K562 (cell line): ENCODE results near the gene SHLD2. TPM values are rescaled to one million over a fixed set of nuclear protein-coding genes. Genes with fewer than 3 reads are reported as not detected.
"Not testable (repeated sequence)": the region's sequence is repeated elsewhere in the genome, so short reads cannot be mapped to it uniquely, and the experiment has no call there.

ENCODE experiments used
- ATAC-seq: fragments of 200-7000 bp; cut with Tn5 transposase; 3 replicates; pipeline ENCODE4 v1.9.1; 2020; ENCODE audit warnings: moderate library complexity
- BruUV-seq: library from RNA; stranded (reverse); fragments of 400-500 nt; replicated peaks from 2 replicates; lab custom pipeline; 2021; lab: Mats Ljungman, UMichigan
- CTCF ChIA-PET: fragments of 300-600 bp; formaldehyde crosslinking; extraction: SDS; loops from one replicate; lab custom pipeline; 2021; ENCODE audit warnings: low intra/inter-chr PET ratio; lab: Yijun Ruan, JAX
- POLR2A ChIA-PET: fragments of 300-600, 350-650 bp; sonication (Branson Sonifier 250); formaldehyde crosslinking; extraction: SDS; loops from one replicate; lab custom pipeline; 2021; ENCODE audit warnings: antibody characterized with exemption, inconsistent platforms; lab: Yijun Ruan, JAX
- DNase-seq, 4 experiments: peaks; one replicate each; pipeline versions ENCODE4 v3.0.0 to v3.0.0-alpha.2; 2011 to 2018; ENCODE audit warnings: low spot score in 3 of 4, mixed read lengths in 3 of 4; ENCODE audit errors: extremely low read depth in 1 of 4
- FAIRE-seq: peaks from 2 replicates; lab custom pipeline; 2011; peaks lifted over from hg19 to GRCh38; lab: Jason Lieb, UNC
- H2AFZ ChIP-seq: 2 replicates; pipeline ENCODE4 v1.6.0; 2011; ENCODE audit warnings: low read depth, low read length, control low read depth, inconsistent platforms
- H3K27ac ChIP-seq: fragments of 200-600 bp; 3 replicates; pipeline ENCODE4 v1.8.0; 2011; ENCODE audit warnings: low read depth, mild to moderate bottlenecking, control low read depth, inconsistent platforms, low read length, moderate library complexity, mixed read lengths; ENCODE audit errors: extremely low read depth
- H3K27me3 ChIP-seq, 2 experiments: fragments of 300-600 bp in 1 of 2; 2 replicates in 1 of 2; 3 replicates in 1 of 2; pipeline versions ENCODE4 v1.6.0 to v1.8.0; 2011; ENCODE audit warnings: inconsistent platforms in 2 of 2, low read length in 2 of 2, mild to moderate bottlenecking in 1 of 2, mixed read lengths in 1 of 2, moderate library complexity in 1 of 2; ENCODE audit not compliant: control insufficient read depth in 2 of 2, insufficient read depth in 2 of 2
- H3K36me3 ChIP-seq: fragments of 300-600 bp; 3 replicates; pipeline ENCODE4 v1.8.0; 2011; ENCODE audit warnings: mild to moderate bottlenecking, low read length, inconsistent platforms; ENCODE audit not compliant: control insufficient read depth, insufficient read depth
- H3K4me1 ChIP-seq, 2 experiments: fragments of 200-600 bp in 1 of 2; replicated peaks in 1 of 2; 2 replicates in 1 of 2; 3 replicates in 1 of 2; pipeline versions ENCODE4 v1.5.1 to v1.8.0; 2011; ENCODE audit warnings: inconsistent platforms in 2 of 2, low read length in 2 of 2, mild to moderate bottlenecking in 1 of 2, mixed read lengths in 1 of 2, moderate library complexity in 1 of 2; ENCODE audit not compliant: control insufficient read depth in 2 of 2, insufficient read depth in 2 of 2
- H3K4me2 ChIP-seq: 2 replicates; pipeline ENCODE4 v1.6.1; 2011; ENCODE audit warnings: low read length, control low read depth, inconsistent platforms, mixed read lengths; ENCODE audit not compliant: insufficient read depth
- H3K4me3 ChIP-seq: fragments of 200-600 bp; sonication (generic), shearing (Covaris generic); 2 replicates; pipeline ENCODE4 v1.5.1; 2016; ENCODE audit warnings: control low read depth, inconsistent platforms
- H3K79me2 ChIP-seq: fragments of 200-600 bp; 3 replicates; pipeline ENCODE4 v1.8.0; 2011; ENCODE audit warnings: low read length, inconsistent platforms; ENCODE audit not compliant: control insufficient read depth, insufficient read depth
- H3K9ac ChIP-seq, 2 experiments: 2 replicates each; pipeline versions ENCODE4 v1.6.0 to v1.6.1; 2011; ENCODE audit warnings: low read depth in 2 of 2, low read length in 2 of 2, control low read depth in 1 of 2, inconsistent platforms in 1 of 2, mild to moderate bottlenecking in 1 of 2, mixed read lengths in 1 of 2; ENCODE audit not compliant: insufficient read depth in 1 of 2
- H3K9me1 ChIP-seq: one replicate; pipeline ENCODE4 v1.6.0; 2011; ENCODE audit warnings: inconsistent platforms, mild to moderate bottlenecking, low read length, moderate library complexity; ENCODE audit not compliant: control insufficient read depth, insufficient read depth
- H3K9me3 ChIP-seq: replicated peaks from 2 replicates; pipeline ENCODE4 v1.5.1; 2011; ENCODE audit warnings: low read depth, low read length, inconsistent platforms; ENCODE audit not compliant: control insufficient read depth, insufficient read depth
- H4K20me1 ChIP-seq: replicated peaks from 2 replicates; pipeline ENCODE4 v1.6.1; 2011; ENCODE audit warnings: low read length, inconsistent platforms, mixed read lengths; ENCODE audit not compliant: control insufficient read depth, insufficient read depth
- ARID1B ChIP-seq: fragments of 450-650 bp; IDR thresholded peaks from 2 replicates; pipeline ENCODE4 v1.6.1; 2016; ENCODE audit warnings: antibody characterized with exemption, mild to moderate bottlenecking, inconsistent platforms
- ATF3 ChIP-seq, 2 experiments: fragments of 450-650 bp in 1 of 2; sonication (generic) in 1 of 2; formaldehyde crosslinking in 1 of 2; IDR thresholded peaks in 1 of 2; conservative IDR thresholded peaks in 1 of 2; 2 replicates each; pipeline versions ENCODE4 v1.6.1 to v1.8.1; 2016 to 2023; ENCODE audit warnings: mild to moderate bottlenecking in 2 of 2, moderate library complexity in 2 of 2, inconsistent platforms in 1 of 2, missing genetic modification reagents in 1 of 2
- CBFA2T3 ChIP-seq: fragments of 450-650 bp; IDR thresholded peaks from 2 replicates; pipeline ENCODE4 v1.6.1; 2017
- EGR1 ChIP-seq: fragments of 450-650 bp; conservative IDR thresholded peaks from 2 replicates; pipeline ENCODE4 v1.6.1; 2017; ENCODE audit warnings: mild to moderate bottlenecking
- FOSL1 ChIP-seq: fragments of 200-800 bp; sonication (Bioruptor generic); conservative IDR thresholded peaks from 2 replicates; pipeline ENCODE4 v1.6.1; 2016; ENCODE audit warnings: missing genetic modification characterization, missing compliant biosample characterization
- JUND ChIP-seq, 2 experiments: IDR thresholded peaks; 2 replicates in 1 of 2; 3 replicates in 1 of 2; pipeline ENCODE4 v1.6.1; 2011; ENCODE audit warnings: borderline replicate concordance in 2 of 2, low read depth in 2 of 2, low read length in 2 of 2, improper control_type of control experiment in 1 of 2, missing biosample characterization in 1 of 2, missing genetic modification characterization in 1 of 2, missing genetic modification reagents in 1 of 2
- KDM1A ChIP-seq, 2 experiments: fragments of 450-650 bp; IDR thresholded peaks; 2 replicates each; pipeline ENCODE4 v1.6.1; 2016; ENCODE audit warnings: mild to moderate bottlenecking in 2 of 2
- MNT ChIP-seq, 2 experiments: fragments of 450-650 bp; conservative IDR thresholded peaks; 2 replicates each; pipeline ENCODE4 v1.6.1; 2017; ENCODE audit warnings: mild to moderate bottlenecking in 2 of 2, moderate library complexity in 2 of 2
- TEAD4 ChIP-seq, 2 experiments: sonication (generic) in 1 of 2; formaldehyde crosslinking in 1 of 2; IDR thresholded peaks; 2 replicates each; pipeline versions ENCODE4 v1.6.1 to v1.8.0; 2012 to 2022; ENCODE audit warnings: borderline replicate concordance in 1 of 2, inconsistent platforms in 1 of 2, low read length in 1 of 2, mild to moderate bottlenecking in 1 of 2, missing genetic modification reagents in 1 of 2
- WGBS: fragments of 100-300 bp; shearing (Covaris generic); methylation state at CpG from one replicate; pipeline ENCODE4 v1.1.6; 2016; ENCODE audit warnings: low coverage, mixed read lengths; ENCODE audit not compliant: insufficient coverage; ENCODE audit errors: missing lambda C conversion rate; 5-methylcytosine and 5-hydroxymethylcytosine counted together
- in situ Hi-C: fragments of 300-500 bp; cut with MboI; formaldehyde crosslinking; loops from 4 replicates; pipeline ENCODE4 v1.15.0; 2018; ENCODE audit warnings: inconsistent platforms, mixed read lengths
- intact Hi-C: fragments of 100-400 bp; cut with micrococcal nuclease; formaldehyde crosslinking; loops from 2 replicates; pipeline ENCODE4 v1.14.2; 2022
- polyA plus RNA-seq, 8 experiments: library from polyadenylated mRNA; depleted of rRNA in 4 of 8; stranded (reverse) in 5 of 8; unstranded in 3 of 8; fragments of >200 nt; fragmentation: Nextera tagmentation in 2 of 8; fragmentation: Illumina TruSeq in 1 of 8; extraction: Ambion mirVana in 2 of 8; extraction: Trizol in 1 of 8; gene quantifications; 2 replicates each; pipeline versions ENCODE4 v1.2.1 to v1.2.3, GENCODE V29; 2011 to 2014; ENCODE audit warnings: inconsistent platforms in 1 of 8, missing spikeins in 1 of 8
- total RNA-seq, 7 experiments: library from RNA; depleted of rRNA in 6 of 7; stranded (reverse); fragments of >200 nt in 6 of 7; fragmentation: Illumina TruSeq in 2 of 7; extraction: Trizol in 2 of 7; gene quantifications; 2 replicates each; pipeline versions ENCODE4 v1.2.1 to v1.2.3, GENCODE V29; 2011 to 2021; ENCODE audit warnings: low replicate concordance in 1 of 7

The SHLD2 gene
- total and polyA plus RNA-seq, 9 of the 15 experiments (the other 6 are each of a cell fraction or from before 2014, with no cell fraction given) = 21.6 to 51.2 (median 39.4) TPM

- H3K79me2 ChIP-seq, H3K36me3 ChIP-seq, H3K4me1 ChIP-seq, H3K9me3 ChIP-seq, H3K4me3 ChIP-seq, ATAC-seq, in situ Hi-C loops, H3K4me2 ChIP-seq, BruUV-seq, FAIRE-seq, H3K9ac ChIP-seq, H4K20me1 ChIP-seq, H3K27me3 ChIP-seq, POLR2A ChIA-PET, DNase-seq, CTCF ChIA-PET, H3K9me1 ChIP-seq, H3K27ac ChIP-seq, intact Hi-C loops, H2AFZ ChIP-seq: not testable (repeated sequence)
- WGBS = 96% methylated on average over 3 of the region's 5 CpGs
Observed at GRCh38 chr10:87210309-87210708, 115.3 kb downstream of the SHLD2 start.

- H3K79me2 ChIP-seq; H4K20me1 ChIP-seq; CTCF ChIA-PET; BruUV-seq; H3K4me3 ChIP-seq; H3K27me3 ChIP-seq; H3K9me3 ChIP-seq; intact Hi-C loops; POLR2A ChIA-PET; in situ Hi-C loops; H3K4me1 ChIP-seq; H3K9me1 ChIP-seq; H3K9ac ChIP-seq; H3K4me2 ChIP-seq; H2AFZ ChIP-seq; H3K36me3 ChIP-seq; H3K27ac ChIP-seq; TF ChIP-seq JUND (tag; IDR thresholded peaks at IDR 0.05; ENCODE audit: borderline replicate concordance, low read depth, low read length); TEAD4 (CRISPR knock-in tag; IDR thresholded peaks at IDR 0.05; ENCODE audit: borderline replicate concordance); ATF3 (CRISPR knock-in tag; conservative IDR thresholded peaks at IDR 0.05): not testable (repeated sequence)
- ATAC-seq = peak; percentile 28; the same call in 2 of the 3 replicates
- DNase-seq = peak in 2 of 4 experiments; percentile 1 to 41
- WGBS = 0% methylated on average over 2 of the region's 2 CpGs
- FAIRE-seq = peak; percentile 65
- TF ChIP-seq CBFA2T3 (peak; percentile 31; the same call in 1 of the 2 replicates), JUND (IDR thresholded peaks at IDR 0.05; ENCODE audit: borderline replicate concordance, low read depth, low read length) (peak; percentile 57; the same call in 1 of the 2 replicates), TEAD4 (IDR thresholded peaks at IDR 0.05; ENCODE audit: low read length) (0 out of 2 replicates have a peak, but pooled peaks have one; percentile 25), EGR1 (peak; percentile 52), KDM1A (IDR thresholded peaks at IDR 0.05) (peak; percentile 32 to 55; a peak in 2 of 4 replicates), FOSL1 (tag) (peak; percentile 56), MNT (conservative IDR thresholded peaks at IDR 0.05) (peak; percentile 28 to 54; a peak in 2 of 4 replicates), ATF3 (IDR thresholded peaks at IDR 0.05) (peak; percentile 24; the same call in 1 of the 2 replicates), ARID1B (peak; percentile 20; the same call in 1 of the 2 replicates)
Observed at GRCh38 chr10:87211848-87212247, 116.8 kb downstream of the SHLD2 start.
